HG03135 (cell line): Measurements from ENCODE around the gene TPM4.
A peak's percentile ranks its signal among the peaks of the same experiment; 100 is the strongest.

Experiments used
- ATAC-seq: cut with Tn5 transposase; IDR thresholded peaks from one replicate; pipeline ENCODE4 v1.9.1; 2021; ENCODE audit warnings: mild to moderate bottlenecking, moderate library complexity; ENCODE audit not compliant: unreplicated experiment

The TPM4 gene

DNA sequence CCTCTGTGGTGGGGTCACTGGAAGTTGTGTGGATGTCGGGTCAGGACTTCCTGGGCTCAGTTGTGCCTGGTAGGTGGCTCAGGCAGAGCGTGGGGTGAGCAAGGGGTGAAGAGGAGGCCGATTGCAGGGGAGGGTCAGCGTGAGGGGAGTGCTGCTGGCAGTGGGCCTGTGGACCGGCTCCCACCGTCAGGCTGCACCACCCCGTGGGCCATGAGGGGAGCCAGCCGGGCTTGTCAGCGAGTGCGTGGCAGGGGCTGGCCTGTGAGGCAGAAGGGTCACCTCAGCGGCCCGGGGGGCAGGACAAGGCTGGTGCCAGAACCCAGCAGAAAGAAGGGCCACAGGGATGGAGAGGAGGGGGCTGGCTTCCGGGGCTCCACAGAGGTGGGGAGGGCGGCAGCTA, 48.7 kb downstream of the TPM4 start:
- ATAC-seq = no peak

DNA sequence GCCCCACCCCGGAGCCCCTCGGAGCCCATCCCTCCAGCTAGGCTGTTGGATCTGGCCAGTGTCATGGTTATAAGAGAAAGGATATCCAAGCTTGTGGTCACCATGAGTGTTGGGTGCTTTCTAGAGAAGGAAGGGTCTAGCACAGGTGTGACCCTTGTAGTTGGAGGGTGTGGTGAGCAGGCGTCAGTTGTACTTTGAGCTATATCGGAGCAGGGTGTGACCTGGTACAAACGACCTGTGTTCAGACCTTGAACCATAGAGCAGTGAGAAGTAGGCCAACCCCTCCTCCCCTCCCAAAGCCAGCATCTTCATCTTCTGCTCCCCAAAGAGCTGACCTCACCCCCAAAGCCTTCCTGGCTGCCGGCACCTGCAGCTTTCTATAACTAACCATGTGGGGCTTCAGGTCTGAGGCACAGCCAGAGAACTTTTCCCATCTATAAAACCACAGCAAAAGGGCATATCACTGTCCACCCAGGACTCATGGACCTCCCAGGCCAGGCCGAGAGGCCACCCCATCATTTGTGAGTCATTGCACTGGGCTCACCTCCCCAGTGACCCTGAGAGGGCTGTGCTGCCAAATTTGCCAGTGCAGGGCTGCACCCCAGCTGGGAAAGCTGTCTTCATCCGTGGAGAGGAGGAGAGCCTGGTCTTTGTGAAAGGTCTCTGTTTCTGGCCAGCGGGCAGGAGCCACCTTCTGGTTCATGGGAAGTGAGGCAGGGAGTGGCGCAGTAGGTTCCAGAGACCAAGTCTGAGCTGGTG, 49.6 kb downstream of the TPM4 start:
- no peak for ATAC-seq

DNA sequence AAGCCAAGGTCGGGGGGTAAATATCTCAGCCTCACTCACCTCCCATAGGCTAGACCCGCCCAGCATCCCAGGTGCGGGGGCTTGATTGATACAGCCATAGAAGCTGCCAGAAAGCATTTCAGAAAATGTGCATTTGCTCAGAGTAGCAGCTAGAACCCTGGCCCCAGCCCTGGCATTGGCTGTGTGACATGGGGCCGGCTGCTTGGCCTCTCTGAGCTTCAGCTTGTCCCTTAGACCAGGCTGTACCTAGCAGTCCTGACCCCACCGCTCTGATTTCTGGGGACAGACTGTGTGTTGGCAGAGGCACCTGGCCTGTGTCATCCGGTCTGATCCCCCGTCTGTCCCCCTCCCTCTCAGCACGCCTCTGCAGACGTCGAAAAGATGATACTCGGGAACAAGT, 50.8 kb downstream of the TPM4 start:
- ATAC-seq = no peak

DNA sequence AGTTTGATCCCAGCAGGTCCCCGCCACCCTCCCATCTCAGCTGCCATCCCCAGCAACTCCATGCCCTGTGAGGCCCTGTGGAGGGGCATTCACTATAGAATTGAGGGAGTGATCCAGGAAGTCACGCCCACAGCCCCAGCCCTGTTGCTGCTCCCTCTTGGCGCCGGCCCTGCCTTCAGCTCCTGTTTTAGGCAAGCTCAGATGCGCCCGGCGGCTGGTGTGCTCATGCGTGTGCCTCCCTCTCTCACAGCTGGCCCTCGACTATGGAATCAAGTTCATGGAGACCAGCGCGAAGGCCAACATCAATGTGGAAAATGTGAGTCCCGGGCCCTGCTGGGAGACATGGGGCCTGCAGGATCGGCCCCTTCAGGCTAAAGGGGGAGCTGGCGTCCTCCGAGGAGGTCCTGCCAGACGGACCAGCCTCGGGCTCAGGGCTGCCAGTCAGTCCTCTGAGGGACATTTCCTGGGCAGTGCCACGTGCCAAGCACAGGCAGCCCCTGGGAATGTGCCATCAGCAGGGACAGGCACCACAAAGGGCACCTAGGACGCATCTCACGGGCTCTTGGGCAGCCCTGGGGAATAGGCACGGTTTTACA, 51.6 kb downstream of the TPM4 start:
- ATAC-seq = no peak

DNA sequence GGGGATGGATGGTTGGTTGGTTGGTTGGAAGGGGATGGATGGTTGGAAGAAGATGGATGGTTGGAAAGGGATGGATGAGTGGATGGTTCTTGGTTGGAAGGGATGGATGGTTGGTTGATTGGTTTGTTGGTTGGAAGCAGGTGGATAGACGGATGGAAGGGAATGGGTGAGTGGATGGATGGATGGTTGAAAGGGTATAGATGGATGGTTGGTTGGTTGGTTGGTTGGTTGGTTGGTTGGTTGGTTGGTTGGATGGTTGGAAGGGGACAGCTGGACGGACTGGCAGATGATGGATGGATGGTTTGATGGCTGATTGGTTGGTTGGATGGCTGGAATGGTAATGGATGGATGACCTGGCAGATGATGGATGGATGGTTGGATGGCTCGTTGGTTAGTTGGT, 55.4 kb downstream of the TPM4 start:
- ATAC-seq = no peak

DNA sequence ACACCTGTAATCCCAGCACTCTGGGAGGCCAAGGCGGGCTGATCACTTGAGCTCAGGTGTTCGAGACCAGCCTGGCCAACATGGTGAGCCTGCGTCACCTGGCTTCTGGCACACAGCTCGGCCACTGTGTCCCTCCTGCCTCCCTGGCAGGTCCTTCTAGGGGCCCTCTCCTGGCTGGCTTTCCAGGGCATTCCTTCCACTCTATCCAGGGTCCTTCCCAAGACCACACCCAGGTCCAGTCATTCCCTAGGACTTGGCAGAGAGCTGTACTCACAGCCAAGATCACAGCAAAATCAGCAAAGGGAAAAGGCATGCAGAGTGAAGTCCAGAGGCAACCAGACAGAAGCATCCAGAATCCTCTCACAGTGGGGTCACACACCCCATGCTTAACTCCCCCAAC, 57.5 kb downstream of the TPM4 start:
- ATAC-seq = no peak

DNA sequence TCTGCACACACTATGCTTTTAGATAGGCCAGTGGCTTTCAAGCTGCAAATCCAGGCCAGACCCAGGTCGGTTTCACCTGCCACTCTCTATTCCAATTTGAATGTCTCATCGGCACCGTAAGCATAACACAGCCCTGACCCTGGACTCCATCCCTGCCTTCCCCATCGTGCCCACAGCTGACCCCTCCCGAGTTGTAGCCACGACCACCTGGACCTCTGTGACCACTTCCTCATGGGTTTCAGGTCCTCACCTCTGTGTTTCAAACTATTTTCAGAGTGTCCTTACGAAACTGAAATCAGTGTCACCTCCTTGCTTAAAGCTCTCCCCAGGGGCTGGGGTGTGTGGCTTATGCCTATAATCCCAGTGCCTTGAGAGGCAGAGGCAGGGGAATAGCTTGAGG, 58.2 kb downstream of the TPM4 start:
- ATAC-seq = no peak

DNA sequence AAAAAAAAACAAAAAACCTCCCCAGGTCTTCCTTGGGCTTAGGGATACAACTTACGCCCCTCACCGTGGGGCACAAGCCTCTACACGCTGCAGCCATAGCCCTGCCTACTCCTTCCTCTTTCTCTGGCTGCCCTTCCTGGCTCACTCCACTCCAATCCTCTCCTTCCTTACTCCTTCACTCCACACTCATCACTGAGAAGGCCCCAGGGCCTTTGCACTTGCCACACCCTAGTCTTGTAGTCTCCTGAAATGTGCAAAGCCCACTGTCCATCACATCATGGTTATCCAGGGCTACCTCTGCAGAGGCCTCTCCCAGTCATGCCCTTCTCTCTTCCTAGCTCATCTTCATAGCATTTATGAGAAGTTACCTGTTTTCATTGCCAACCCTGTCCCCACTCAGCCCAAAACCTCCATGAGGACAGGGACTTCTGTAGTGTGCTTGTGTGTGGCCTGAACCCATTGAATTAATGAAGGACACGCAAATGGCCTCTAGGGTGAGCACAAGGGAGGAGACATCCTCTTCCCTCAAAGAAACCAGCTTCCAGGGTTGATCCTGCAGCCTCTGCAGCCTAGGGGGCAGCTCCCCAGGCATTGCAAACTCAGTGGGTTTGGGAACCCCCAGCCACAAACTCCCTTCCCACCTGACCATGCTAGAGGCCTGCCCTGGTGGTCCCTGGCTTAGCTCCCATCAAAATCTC, 59.3 kb downstream of the TPM4 start:
- ATAC-seq = no peak

DNA sequence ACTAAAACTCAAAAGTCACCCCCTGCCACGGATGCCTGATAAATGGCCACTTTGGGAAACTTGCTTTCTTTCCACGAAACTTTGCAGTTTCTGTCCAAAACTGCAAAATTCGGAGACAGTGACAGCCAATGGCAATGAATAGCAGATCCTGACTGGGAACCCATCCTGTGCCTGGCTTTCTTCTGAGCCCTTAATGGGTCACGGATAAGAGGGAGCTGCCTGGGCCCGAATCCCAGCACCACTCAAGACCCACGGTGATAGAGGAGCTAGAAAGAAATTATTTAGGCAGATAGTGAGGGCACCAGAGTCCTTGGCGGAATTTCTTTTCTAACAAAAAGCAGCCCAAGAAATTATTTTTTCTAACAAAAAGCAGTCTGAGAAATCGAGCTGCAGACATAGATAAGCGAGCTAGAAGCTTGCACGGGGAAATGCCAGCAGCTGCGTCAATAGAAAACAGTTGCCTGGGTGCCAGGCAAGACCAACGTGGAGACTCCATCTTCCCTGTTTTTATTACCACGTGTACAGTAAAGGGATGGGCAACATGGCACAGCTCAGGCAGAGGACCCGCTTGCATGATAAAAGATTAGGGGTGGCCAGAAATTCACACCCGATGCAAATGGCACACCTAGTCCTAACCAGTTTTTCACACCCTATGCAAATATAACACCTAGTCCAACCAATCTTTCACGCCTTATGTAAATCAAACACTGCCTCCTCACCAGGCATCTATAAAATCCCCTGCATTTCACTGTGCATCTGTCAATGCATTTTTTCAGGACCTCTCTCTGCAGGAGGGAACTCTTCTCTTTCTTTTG, 60.1 kb downstream of the TPM4 start:
- ATAC-seq = no peak

DNA sequence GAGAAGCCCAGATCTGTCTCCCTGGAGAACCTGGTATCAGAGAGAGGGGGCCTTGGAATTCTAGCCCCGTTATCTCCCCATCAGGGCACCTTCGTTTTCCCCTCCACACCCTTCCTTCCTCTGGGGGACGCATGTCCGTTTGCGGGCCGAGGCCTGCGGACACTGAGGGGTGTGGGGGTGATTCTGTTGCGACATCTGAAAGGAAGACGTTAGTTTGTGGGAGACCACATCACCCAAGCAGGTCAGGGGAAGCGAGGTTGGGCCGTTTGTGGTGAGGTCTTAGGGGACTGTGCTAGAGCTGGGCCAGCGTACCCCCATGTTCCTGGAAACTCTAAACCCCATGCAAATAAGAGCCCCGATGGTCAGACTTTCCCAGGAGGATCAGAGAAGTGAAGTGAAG, 63.5 kb downstream of the TPM4 start:
- no peak for ATAC-seq

DNA sequence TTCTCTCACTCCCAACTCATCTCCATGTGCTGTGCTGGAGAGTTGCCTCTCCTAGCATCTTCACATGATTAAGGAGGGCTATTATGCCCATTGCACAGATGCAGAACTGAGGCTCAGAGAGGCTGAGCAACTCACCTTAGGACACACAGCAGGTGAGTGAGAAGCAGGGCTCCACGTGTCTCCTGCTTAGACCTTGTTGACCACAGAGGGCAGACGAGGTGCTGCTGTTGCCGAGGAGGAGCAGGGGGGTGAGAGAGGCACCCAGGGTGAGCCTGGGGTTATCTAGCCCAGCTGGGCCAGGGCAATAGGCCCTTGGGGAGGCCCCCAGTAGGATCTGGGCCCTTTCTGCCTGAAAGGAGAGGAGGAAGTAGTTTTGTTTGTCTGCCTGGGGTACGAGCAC, 64.7 kb downstream of the TPM4 start:
- ATAC-seq = no peak

DNA sequence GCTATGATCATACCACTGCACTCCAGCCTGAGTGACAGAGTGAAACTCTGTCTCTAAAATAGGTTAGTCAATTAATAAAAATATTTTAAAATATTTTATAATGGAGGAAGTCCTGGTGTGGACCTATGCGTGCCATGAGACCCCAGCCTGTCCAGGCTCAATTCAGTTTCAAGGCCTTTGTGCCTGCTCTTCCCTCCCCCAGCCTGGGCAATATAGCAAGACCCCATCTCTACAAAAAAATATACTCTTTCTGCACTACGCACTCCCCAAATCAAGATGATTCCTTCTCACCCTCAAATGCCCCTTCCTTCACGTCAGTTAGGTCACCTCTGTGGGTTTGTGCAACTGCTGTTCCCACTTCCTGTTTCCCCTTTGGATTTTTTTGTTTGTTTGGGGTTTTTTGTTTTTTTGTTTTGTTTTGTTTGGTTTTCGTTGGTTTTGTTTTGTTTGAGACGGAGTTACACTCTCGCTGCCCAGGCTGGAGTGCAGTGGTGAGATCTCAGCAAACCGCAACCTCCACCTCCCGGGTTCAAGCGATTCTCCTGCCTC, 65.8 kb downstream of the TPM4 start:
- ATAC-seq = no peak

DNA sequence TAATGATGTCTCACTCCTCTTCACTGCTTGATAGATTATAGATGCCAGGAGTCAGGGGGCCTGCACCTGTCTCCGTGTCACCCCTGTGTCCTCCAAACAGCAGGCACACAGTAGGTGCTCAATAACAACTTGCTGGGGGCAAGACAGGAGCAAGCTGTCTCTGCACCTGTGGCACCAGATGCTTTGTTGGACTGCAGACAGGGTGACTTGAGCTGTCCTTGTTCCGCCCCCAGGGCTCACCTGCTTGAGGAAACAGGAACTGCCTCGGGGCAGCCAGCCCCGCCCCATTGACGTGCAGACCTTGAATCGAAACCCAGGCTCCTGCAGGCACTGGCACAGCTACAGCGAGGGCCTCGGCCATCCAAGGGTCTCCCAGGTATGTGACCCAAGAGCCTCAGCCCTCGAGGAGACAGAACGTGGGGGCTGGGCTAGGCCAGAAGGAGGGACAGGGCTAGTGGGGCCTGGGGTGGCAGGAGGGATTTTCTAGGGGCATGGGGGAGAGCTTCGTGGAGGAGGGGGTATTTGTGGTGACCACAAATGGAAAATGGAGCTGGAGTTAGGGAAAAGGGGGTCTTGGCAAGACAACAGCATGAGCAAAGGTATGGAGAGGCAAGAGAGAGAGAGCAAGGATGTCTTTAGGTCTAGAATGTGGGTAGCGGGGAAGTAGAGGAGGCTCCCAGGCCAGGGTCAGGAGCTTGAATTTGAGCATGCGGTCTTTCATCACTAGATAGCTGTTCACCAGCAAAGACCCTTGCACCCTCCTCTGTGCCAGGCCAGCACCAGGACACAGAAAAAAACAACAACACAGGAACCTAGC, 67.3 kb downstream of the TPM4 start, which contains the start of gene HSH2D:
Gene HSH2D (plus strand): TSS at position 287 of the 817 bp plus-strand sequence. CDS start 5,066 bp downstream, outside the sequence.
- ATAC-seq = peak; percentile 58

DNA sequence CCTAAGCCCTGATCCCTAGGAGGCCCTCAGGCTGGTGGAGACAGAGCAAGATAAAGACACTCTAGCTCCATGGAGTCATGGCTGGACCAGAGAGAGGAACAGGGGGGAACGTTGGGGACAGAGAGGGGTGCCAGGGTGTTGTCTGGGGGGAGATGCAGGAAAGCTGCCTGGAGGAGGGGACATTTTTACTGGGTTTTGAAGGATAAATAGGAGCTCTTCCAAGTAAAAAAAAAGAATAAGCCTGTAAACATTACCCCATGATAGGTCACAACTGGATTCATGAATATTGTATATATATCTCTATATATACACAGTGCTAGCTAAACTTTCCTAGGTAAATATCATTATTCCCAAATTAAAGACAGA, 67.9 kb downstream of the TPM4 start:
- no peak for ATAC-seq

DNA sequence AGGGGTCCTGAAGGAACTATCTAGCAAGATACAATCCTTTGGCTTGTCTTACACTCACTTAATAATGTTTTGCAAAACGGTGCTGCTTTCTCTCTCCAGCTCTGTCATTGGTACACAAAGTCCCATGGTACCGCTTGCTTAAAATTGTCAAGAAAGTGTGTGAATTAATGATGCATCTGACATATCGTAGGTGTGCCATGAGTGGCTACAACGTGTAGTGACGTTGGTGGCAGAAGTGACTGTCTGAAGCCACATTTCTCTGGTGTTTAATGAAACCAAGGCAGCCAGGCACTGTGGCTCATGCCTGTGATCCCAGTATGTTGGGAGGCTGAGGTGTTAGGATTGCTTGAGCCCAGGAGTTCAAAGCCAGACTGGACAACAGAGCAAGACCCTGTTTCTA, 69.8 kb downstream of the TPM4 start:
- ATAC-seq = no peak

DNA sequence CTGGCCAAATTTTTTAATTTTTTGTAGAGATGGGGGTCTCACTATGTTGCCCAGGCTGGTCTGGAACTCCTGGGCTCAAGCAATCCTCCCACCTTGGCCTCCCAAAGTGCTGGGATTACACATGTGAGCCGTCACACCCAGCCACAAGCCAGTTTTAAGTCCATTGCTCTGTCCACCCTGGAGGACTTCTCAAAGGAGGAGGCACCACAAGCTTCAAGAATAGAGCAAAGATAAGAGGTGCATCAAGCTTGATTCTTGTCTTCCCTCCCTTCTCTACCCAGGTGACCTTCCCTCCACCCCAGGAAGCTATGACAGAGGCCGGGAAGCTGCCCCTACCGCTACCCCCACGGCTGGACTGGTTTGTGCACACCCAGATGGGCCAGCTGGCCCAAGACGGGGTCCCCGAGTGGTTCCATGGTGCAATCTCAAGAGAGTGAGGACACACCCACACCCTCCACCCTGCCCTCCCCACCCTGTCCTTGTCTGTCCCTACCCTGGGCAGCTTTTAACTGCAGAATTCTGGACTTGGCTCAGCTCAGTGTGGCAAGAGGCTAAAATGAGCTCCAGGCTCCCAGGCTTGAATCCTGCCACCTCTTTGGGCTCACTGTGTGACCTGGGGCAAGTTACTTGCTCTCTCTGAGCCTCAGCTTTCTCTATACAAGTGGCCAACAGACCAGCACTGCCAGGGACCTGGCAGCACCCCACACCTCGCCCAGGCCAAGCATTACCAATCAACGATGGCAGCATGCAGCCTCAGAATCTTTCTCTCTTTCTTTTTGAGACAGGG, 72.3 kb downstream of the TPM4 start:
- ATAC-seq = no peak
